ENCODE measurements around the gene CDH15.

CDH15 gene

GRCh38 chr16:89140981-89141883 is 30.3 kb upstream of the CDH15 start:
- no peak for DNase-seq (ENCODE audit: low read depth)

DNA sequence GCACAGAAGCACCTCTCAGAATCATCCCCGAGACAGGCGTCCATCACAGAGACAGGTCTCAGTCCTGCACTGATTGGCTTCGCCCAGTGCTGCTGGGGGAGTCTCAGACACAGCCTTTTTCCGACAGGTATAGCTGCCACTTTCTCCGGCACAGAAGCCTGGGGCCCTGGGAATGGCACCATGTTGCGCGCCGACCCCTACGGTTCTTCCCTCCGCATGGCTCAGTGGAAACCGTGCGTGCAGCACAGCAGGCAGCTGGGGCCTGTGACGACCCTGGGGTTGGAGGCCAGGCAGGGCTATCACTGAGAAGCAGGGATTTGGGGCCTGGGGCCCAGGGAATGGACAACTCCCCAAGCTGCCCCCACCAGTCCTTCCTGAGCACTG is 29.7 kb upstream of the CDH15 start:
- DNase-seq (ENCODE audit: low read depth): no peak

DNA sequence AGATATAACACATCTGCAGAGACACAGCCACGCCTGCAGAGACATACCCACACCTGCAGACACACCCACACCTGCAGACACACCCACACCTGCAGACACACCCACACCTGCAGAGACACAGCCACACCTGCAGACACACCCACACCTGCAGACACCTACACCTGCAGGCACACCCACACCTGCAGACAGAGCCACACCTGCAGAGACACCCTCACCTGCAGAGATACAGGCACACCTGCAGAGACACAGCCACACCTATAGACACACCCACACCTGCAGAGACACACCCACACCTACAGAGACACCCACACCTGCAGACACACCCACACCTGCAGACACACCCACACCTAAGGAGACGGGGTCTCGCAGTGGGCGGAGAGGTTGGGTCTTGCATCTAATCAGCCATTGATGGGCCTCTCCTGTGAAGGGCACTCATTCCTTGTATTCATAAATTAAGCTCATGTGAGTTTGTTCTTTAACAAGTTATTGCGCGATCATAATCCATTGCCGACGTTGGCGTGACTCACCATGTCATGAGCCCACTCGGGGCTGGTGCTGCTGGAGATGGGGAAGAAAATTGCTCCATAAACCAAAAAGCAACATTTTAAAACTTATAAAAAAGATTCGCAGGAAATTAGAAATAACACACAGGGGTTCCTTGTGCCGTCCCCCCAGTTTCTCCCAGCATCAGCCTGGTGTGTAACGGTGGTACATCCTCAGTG is 28.9 kb upstream of the CDH15 start:
- DNase-seq (ENCODE audit: low read depth): peak; percentile 7

DNA sequence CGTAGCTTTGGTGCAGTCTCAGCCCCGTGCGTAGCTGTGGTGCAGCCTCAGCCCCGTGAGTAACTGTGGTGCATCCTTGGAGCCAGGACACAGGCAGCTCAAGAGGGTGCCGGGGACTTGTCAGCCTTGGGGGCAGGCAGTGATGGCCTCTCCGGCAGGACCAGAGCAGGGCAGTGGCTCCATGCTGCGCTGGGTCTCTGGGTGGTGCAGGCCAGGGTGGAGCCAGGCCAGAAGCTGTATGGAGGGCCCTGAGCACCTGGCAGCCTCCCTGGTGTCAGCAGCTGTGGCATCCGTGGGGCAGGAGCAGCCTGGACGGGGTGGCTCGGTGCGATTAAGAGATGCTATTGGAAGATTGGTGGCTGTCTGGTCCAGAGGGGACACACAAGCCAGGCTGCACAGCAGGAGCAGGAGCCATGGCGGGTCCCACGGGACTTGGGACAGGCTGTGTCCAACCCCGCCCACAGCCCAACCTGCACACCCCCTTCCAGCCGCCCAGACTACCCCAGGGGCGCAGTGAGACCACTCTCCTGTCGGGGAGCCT is 28.3 kb upstream of the CDH15 start:
- no peak for DNase-seq (ENCODE audit: low read depth)

- no peak for DNase-seq (ENCODE audit: low read depth)
Measured at GRCh38 chr16:89143911-89144675, 27.5 kb upstream of the CDH15 start.

DNA sequence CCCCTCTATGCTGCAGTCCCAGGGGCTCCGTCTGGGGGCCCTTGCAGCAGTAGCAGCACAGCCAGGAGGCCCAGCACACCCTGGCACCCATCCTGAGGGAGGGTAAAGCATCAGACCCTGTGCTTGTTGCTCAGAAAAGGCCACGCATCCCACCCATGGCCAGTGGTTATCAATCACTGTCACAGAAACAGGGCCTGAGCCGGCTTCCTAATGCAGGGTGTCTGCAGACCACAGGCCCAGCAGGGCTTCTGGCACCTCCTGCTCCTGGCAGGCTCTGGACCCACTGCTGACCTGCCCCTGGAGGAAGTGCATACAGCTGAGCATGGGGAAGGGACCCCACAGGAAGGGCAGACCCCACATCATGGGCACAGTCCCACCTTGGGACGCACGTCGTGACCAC is 26.9 kb upstream of the CDH15 start:
- no peak for DNase-seq (ENCODE audit: low read depth)

DNA sequence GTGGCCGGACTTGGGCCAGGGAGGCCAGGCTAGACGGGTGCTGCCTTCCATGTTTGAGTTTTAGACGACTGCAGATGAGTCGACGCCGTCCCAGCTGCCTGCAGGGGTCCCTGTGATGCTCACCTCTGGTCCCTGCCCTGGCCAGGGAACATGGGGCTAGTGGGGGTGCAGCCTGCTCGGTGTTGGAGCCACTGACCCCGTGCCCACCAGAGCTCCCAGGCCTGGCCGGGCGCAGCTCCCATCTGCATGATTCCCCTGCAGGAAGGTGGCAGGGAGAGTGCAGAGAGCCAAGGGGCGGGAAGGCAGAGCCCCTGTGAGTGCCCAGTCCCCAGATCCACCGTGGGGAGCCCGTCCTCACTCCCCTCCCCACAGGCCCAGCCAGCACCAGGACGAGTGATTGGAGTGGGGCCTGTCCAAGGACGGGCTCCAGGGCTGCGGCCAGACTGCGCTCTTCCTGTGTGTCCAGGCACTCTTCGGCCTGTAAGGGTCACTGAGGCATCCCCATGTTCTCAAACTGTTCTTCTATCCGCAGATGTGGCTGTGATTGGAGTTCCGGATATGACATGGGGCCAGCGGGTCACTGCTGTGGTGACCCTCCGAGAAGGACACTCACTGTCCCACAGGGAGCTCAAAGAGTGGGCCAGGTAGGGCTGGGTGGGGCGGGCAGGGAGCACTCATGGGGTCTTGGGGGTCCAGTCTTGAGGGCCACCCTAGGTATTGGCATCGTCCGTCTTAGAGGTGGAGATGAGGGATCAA is 26.0 kb upstream of the CDH15 start:
- no peak for DNase-seq (ENCODE audit: low read depth)

- no peak for DNase-seq (ENCODE audit: low read depth)
Measured at GRCh38 chr16:89146211-89147005, 25.1 kb upstream of the CDH15 start.

GRCh38 chr16:89147085-89147817 is 24.3 kb upstream of the CDH15 start:
- DNase-seq (ENCODE audit: low read depth): no peak

GRCh38 chr16:89149386-89149785 is 22.2 kb upstream of the CDH15 start:
- no peak for DNase-seq (ENCODE audit: low read depth)

DNA sequence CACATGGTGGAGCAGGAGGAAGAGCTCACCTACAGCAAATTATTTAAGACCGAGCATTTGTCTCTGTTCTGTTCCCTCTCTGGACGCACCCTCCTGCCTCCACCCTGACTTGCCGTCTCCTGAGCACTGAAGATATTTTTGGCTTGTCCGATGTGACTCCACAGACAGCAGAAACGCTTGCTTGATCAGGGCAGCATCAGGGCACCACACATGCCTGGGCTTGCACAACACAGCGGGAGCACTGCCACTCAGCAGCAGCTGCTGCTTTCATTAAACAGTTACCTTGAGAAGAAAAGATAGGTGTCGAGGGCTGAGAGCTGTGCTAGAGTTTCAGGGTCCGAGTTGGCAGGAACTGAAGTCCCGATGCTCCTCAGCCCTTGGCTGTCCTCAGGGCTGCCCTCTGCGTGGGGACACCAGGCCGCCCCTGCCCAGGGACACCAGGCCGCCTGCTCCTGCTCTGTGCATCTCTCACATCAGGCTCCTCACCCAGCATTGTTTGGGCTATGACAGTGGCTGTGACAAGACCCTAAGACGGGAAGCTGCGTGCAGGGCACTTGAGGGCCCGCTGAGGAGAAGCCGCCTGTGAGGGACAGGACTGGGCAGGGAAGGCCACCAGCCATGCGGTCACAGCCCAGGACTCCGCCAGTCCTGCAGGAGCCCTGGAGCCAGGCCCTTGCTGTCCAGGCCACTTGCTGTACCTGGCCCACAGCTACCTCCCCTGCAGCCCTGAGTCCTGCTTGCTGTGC is 21.3 kb upstream of the CDH15 start:
- DNase-seq (ENCODE audit: low read depth): no peak

- DNase-seq (ENCODE audit: low read depth): no peak
Measured at GRCh38 chr16:89150981-89151380, 20.6 kb upstream of the CDH15 start.

DNA sequence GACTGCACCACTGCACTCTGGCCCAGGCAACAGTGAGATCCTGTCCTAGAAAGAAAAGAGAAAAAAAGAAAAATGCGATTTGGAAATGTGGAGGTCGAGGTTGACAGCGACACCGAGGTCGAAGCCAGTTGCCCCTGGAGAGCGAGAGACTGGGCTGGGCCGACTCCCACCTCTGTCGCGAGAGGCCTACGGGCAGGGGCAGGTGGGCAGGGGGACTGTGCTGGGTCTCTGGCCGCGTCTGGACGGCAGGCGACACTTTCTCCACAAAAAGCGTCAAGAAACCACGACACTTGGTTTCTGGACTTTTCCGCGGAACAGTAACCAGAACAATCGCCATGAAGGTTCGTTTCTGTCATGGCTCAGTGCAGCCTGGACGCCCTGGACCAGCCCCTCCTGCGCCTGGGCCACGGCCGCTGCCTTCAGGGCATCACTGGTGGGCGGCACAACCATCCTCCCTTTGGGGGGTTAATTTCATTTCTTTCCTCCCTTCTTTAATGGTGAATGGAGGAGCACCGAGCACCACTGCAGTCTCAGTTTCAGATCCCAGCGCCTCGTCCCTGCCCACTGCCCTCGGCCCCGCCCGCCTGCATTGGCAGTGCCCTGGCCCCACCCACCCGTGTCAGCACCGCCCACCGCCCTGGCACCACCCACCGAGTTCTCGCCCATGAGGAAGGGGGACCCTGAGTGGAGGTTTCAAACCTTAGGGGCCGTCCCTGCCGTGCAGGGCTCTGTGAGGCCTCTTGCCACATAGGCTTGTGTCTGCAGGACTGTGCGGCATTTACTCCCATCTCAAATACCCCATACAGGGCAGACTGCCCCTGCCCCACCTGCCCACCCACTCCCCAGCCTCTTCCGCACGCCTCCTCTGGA is 18.5 kb upstream of the CDH15 start:
- DNase-seq (ENCODE audit: low read depth): no peak

- no peak for DNase-seq (ENCODE audit: low read depth)
Measured at GRCh38 chr16:89153848-89154271, 17.7 kb upstream of the CDH15 start.

- no peak for DNase-seq (ENCODE audit: low read depth)
Measured at GRCh38 chr16:89154390-89155183, 17.0 kb upstream of the CDH15 start.

GRCh38 chr16:89155184-89155679 is 16.3 kb upstream of the CDH15 start:
- peak; percentile 89 for DNase-seq (ENCODE audit: low read depth)
